Fibroblast of the aortic adventitia (primary cell): ENCODE results near the gene ARMC7. TPM values are rescaled to one million over a fixed set of nuclear protein-coding genes. Genes with fewer than 3 reads are reported as not detected.
A peak's percentile ranks its signal among the peaks of the same experiment; 100 is the strongest.

ENCODE experiments used
- DNase-seq: peaks from one replicate; pipeline ENCODE4 v3.0.0-alpha.2; 2010; ENCODE audit warnings: low read depth
- H3K4me3 ChIP-seq: 2 replicates; pipeline ENCODE4 v1.5.1; 2011; ENCODE audit warnings: low read depth, mild to moderate bottlenecking, control low read depth, low read length, moderate library complexity
- CTCF ChIP-seq: IDR thresholded peaks from 2 replicates; pipeline ENCODE4 v1.5.1; 2011; ENCODE audit warnings: mild to moderate bottlenecking, low read length, control low read depth, inconsistent platforms; ENCODE audit not compliant: insufficient read depth
- total RNA-seq: library from RNA; depleted of rRNA; stranded (reverse); fragments of >200 nt; gene quantifications from 2 replicates; pipeline ENCODE4 v1.2.3, GENCODE V29; 2012; ENCODE audit warnings: low replicate concordance

The ARMC7 gene
- total RNA-seq, 1 donor, result 3.4 TPM

- TF ChIP-seq CTCF, result no peak
- no peak for DNase-seq
- H3K4me3 ChIP-seq, result no peak overlapping the region
Observed at GRCh38 chr17:75086496-75087181, 23.1 kb upstream of the ARMC7 start.

- peak overlapping the region; percentile 47 for H3K4me3 ChIP-seq
- DNase-seq, result no peak
- no peak for TF ChIP-seq CTCF
Observed at GRCh38 chr17:75087182-75087557, 22.6 kb upstream of the ARMC7 start.

GRCh38 chr17:75087558-75088453 lies 22.0 kb upstream of the ARMC7 start, which contains the start of gene SLC16A5:
TSS of gene SLC16A5 (plus strand) at chr17:75087954. CDS start at chr17:75093637, 5,683 bp downstream.
- peak within 1 kb of the TSS; percentile 47 for H3K4me3 ChIP-seq
- DNase-seq, result peak; percentile 41
- TF ChIP-seq CTCF, result no peak

- no peak for TF ChIP-seq CTCF
- peak overlapping the region; percentile 47 for H3K4me3 ChIP-seq
- DNase-seq, result no peak
Observed at GRCh38 chr17:75088465-75089417, 21.0 kb upstream of the ARMC7 start.

- no peak for TF ChIP-seq CTCF
- DNase-seq, result no peak
- H3K4me3 ChIP-seq, result no peak overlapping the region
Observed at GRCh38 chr17:75090871-75091854, 18.6 kb upstream of the ARMC7 start.
